ENCODE measurements around the gene P2RX4.

DNA sequence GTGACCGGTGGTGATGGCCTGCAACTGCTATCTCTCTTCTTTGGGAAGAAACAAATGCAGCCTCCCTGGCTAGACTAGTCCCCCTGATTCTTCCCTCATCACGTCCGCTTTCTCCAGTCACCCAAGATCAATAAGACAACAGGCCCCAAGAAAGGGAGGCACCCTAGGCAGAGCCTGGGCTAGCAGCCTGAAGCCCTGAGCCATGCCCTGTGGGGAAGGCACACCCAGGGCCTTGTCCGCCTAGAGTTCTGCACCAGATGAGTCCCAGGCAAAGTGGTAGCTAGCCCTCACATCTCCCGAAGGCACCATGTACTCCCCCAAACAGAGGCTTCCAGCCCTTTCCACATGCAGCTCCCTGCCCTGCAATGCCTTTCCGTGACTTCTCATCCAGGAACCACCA, 51.5 kb downstream of the P2RX4 start:
- TF ChIP-seq, protein P1, sequence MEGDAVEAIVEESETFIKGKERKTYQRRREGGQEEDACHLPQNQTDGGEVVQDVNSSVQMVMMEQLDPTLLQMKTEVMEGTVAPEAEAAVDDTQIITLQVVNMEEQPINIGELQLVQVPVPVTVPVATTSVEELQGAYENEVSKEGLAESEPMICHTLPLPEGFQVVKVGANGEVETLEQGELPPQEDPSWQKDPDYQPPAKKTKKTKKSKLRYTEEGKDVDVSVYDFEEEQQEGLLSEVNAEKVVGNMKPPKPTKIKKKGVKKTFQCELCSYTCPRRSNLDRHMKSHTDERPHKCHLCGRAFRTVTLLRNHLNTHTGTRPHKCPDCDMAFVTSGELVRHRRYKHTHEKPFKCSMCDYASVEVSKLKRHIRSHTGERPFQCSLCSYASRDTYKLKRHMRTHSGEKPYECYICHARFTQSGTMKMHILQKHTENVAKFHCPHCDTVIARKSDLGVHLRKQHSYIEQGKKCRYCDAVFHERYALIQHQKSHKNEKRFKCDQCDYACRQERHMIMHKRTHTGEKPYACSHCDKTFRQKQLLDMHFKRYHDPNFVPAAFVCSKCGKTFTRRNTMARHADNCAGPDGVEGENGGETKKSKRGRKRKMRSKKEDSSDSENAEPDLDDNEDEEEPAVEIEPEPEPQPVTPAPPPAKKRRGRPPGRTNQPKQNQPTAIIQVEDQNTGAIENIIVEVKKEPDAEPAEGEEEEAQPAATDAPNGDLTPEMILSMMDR (IDR thresholded peaks at IDR 0.05) = no peak
- TF ChIP-seq POLR2A (IDR thresholded peaks at IDR 0.05) (no peak), POLR2AphosphoS5 (IDR thresholded peaks at IDR 0.05; ENCODE audit: insufficient read depth in 1 of 2, low read depth in 1 of 2) (no peak)
